GM19193 (cell line): ENCODE measurements around the gene CSMD2.

Experiments
- POLR2A ChIP-seq: IDR thresholded peaks from 4 replicates; pipeline ENCODE4 v1.6.1; 2011; ENCODE audit not compliant: insufficient read depth, insufficient read length; ENCODE audit errors: extremely low read depth

CSMD2 gene

GRCh38 chr1:34164771-34165391, at the start of gene CSMD2:
Gene CSMD2 (minus strand): TSS chr1:34165230. CDS start chr1:34165097, 133 bp downstream.
- TF ChIP-seq POLR2A: no peak

GRCh38 chr1:34213956-34214355, 48.9 kb upstream of the CSMD2 start:
- no peak for TF ChIP-seq POLR2A

GRCh38 chr1:34212673-34213072, 47.6 kb upstream of the CSMD2 start:
- no peak for TF ChIP-seq POLR2A

GRCh38 chr1:34199927-34200326, 34.9 kb upstream of the CSMD2 start:
- no peak for TF ChIP-seq POLR2A

- TF ChIP-seq POLR2A: no peak
Observed at GRCh38 chr1:34192621-34193020, 27.6 kb upstream of the CSMD2 start.

- no peak for TF ChIP-seq POLR2A
Observed at GRCh38 chr1:34190692-34191091, 25.7 kb upstream of the CSMD2 start.

GRCh38 chr1:34188985-34189384, 24.0 kb upstream of the CSMD2 start:
- no peak for TF ChIP-seq POLR2A

- TF ChIP-seq POLR2A: no peak
Observed at GRCh38 chr1:34188418-34188817, 23.4 kb upstream of the CSMD2 start.

GRCh38 chr1:34186741-34187494, 21.9 kb upstream of the CSMD2 start:
- TF ChIP-seq POLR2A: no peak

- no peak for TF ChIP-seq POLR2A
Observed at GRCh38 chr1:34178072-34178471, 13.0 kb upstream of the CSMD2 start.

- TF ChIP-seq POLR2A: no peak
Observed at GRCh38 chr1:34176830-34177603, 12.0 kb upstream of the CSMD2 start, which contains the start of gene C1orf94. Gene C1orf94 (plus strand): TSS chr1:34176907. CDS start chr1:34177790, 883 bp downstream.

GRCh38 chr1:34175744-34176143, 10.7 kb upstream of the CSMD2 start:
- TF ChIP-seq POLR2A: no peak

GRCh38 chr1:34167389-34167788, 2.4 kb upstream of the CSMD2 start:
- no peak for TF ChIP-seq POLR2A

- no peak for TF ChIP-seq POLR2A
Observed at GRCh38 chr1:34166625-34167361, 1.8 kb upstream of the CSMD2 start.

GRCh38 chr1:34166191-34166624, 1.2 kb upstream of the CSMD2 start:
- no peak for TF ChIP-seq POLR2A
